GM21447 (cell line): ENCODE results near the gene ITGA1.
"Not testable (repeated sequence)": the region's sequence is repeated elsewhere in the genome, so short reads cannot be mapped to it uniquely, and the experiment has no call there.

Experiments used
- ATAC-seq: cut with Tn5 transposase; IDR thresholded peaks from one replicate; pipeline ENCODE4 v1.9.1; 2021; ENCODE audit not compliant: unreplicated experiment

ITGA1 gene

GRCh38 chr5:52861368-52861767, 73.7 kb downstream of the ITGA1 start:
- ATAC-seq = no peak

- ATAC-seq = no peak
Measured at GRCh38 chr5:52863715-52864290, 76.1 kb downstream of the ITGA1 start.

GRCh38 chr5:52864371-52864770, 76.7 kb downstream of the ITGA1 start:
- ATAC-seq = no peak

GRCh38 chr5:52864884-52865283, 77.2 kb downstream of the ITGA1 start:
- ATAC-seq = no peak

GRCh38 chr5:52865991-52866390, 78.3 kb downstream of the ITGA1 start:
- not testable (repeated sequence) for ATAC-seq

GRCh38 chr5:52867809-52868208, 80.1 kb downstream of the ITGA1 start:
- ATAC-seq = no peak

- no peak for ATAC-seq
Measured at GRCh38 chr5:52868417-52868816, 80.7 kb downstream of the ITGA1 start.

- ATAC-seq = no peak
Measured at GRCh38 chr5:52869391-52869790, 81.7 kb downstream of the ITGA1 start.

GRCh38 chr5:52870448-52870847, 82.7 kb downstream of the ITGA1 start:
- no peak for ATAC-seq

- no peak for ATAC-seq
Measured at GRCh38 chr5:52875827-52876226, 88.1 kb downstream of the ITGA1 start.

GRCh38 chr5:52876456-52876855, 88.7 kb downstream of the ITGA1 start:
- no peak for ATAC-seq

- no peak for ATAC-seq
Measured at GRCh38 chr5:52878656-52879055, 90.9 kb downstream of the ITGA1 start.

- no peak for ATAC-seq
Measured at GRCh38 chr5:52880541-52880940, 92.8 kb downstream of the ITGA1 start.

GRCh38 chr5:52881468-52881867, 93.8 kb downstream of the ITGA1 start:
- no peak for ATAC-seq

- no peak for ATAC-seq
Measured at GRCh38 chr5:52883110-52883509, 95.4 kb downstream of the ITGA1 start.

- no peak for ATAC-seq
Measured at GRCh38 chr5:52884453-52884852, 96.7 kb downstream of the ITGA1 start.

GRCh38 chr5:52885614-52886013, 97.9 kb downstream of the ITGA1 start:
- ATAC-seq = no peak

- ATAC-seq = no peak
Measured at GRCh38 chr5:52886206-52886605, 98.5 kb downstream of the ITGA1 start.

- ATAC-seq = no peak
Measured at GRCh38 chr5:52887066-52887465, 99.3 kb downstream of the ITGA1 start.

GRCh38 chr5:52888363-52888762, 100.6 kb downstream of the ITGA1 start:
- no peak for ATAC-seq

- ATAC-seq = no peak
Measured at GRCh38 chr5:52892242-52892878, 104.6 kb downstream of the ITGA1 start.

GRCh38 chr5:52893105-52893504, 105.4 kb downstream of the ITGA1 start:
- no peak for ATAC-seq

- ATAC-seq = no peak
Measured at GRCh38 chr5:52893863-52894262, 106.1 kb downstream of the ITGA1 start.
